GM23248 (cell line): ENCODE measurements around the gene TTC13.

Source experiments
- EZH2 ChIP-seq: fragments of 200-600 bp; sonication (generic); IDR thresholded peaks from 2 replicates; pipeline ENCODE4 v1.6.1; 2018; ENCODE audit warnings: antibody characterized with exemption, mild to moderate bottlenecking; ENCODE audit not compliant: insufficient read depth, poor library complexity, severe bottlenecking
- EZH2phosphoT487 ChIP-seq: fragments of 200-600 bp; sonication (generic); IDR thresholded peaks from 2 replicates; pipeline ENCODE4 v1.6.1; 2018; ENCODE audit warnings: antibody characterized with exemption, moderate library complexity, mild to moderate bottlenecking, low read depth; ENCODE audit not compliant: insufficient read depth

DNA sequence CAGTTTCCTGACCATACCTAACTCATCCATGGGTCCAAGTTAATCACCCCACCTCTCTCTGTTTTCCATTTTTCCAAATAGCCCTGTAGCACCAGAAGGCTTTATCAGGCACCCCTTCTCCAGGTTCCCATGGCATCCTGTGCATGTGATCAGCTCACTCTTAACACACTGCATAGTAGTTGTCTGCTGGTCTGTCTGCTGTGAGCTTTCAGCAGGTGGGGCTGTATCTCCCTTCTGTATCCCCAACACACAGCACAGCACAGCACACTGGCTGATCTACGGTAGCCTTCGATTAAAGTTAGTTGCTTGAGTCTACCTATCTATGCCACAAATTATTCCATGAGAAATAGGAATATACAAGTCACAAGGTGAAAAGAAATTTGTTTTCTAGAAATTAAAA lies 56.0 kb downstream of the TTC13 start:
- no peak for TF ChIP-seq EZH2
- no peak for TF ChIP-seq EZH2phosphoT487
